Measurements from ENCODE around the gene OVCH1.
A peak's percentile ranks its signal among the peaks of the same experiment; 100 is the strongest.

The OVCH1 gene

DNA sequence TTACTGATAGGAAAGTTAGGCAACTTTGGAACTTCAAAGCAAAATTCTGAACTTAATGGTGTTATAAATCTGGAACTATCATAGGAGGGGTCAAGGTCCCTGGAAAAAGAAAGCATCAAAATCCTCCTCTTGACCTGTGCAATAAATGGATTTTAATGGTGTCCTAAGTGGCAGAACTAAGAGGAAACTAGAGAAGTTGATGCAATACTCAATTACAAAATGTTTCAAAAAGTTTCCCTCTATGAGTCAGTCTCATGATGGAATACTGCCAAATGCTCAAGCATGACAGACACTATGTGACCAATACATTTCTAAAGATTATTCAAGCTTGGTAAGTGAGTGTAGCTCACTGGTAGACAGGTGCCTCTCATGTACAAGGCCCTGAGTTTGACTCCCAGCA lies 68.9 kb downstream of the OVCH1 start:
- peak; percentile 61 for TF ChIP-seq ISL1 (CRISPR knock-in tag; IDR thresholded peaks at IDR 0.05)
- TF ChIP-seq ZC3H10 (CRISPR knock-in tag; IDR thresholded peaks at IDR 0.05) = no peak
- no peak for ATAC-seq

DNA sequence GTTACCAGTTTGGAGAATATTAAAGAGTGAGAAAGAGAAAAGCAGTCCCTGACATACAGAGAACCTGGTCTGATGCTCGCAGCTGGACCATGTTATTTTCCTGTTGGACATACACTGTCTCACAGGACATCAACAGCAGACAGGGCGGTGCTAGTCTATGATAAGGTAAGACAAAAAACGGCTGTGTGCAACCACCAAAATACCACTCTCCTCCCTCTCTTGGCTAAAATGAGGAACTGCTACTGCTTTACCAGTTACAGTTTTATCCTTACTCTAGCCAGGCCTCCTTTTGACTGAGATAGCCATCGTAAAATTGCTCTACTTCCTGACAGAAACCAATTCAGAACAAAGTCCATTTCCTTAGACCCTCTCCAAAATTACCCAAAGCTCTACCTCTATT lies 69.5 kb downstream of the OVCH1 start:
- TF ChIP-seq ZNF565 (CRISPR knock-in tag; conservative IDR thresholded peaks at IDR 0.05; ENCODE audit: low read depth) (no peak), PPARA (CRISPR knock-in tag; IDR thresholded peaks at IDR 0.05; ENCODE audit: borderline replicate concordance) (no peak), CSDC2 (CRISPR knock-in tag; IDR thresholded peaks at IDR 0.05) (no peak), ISL1 (CRISPR knock-in tag; IDR thresholded peaks at IDR 0.05) (no peak), CSRNP3 (CRISPR knock-in tag; IDR thresholded peaks at IDR 0.05) (no peak), OSR1 (CRISPR knock-in tag; IDR thresholded peaks at IDR 0.05) (no peak), GLIS3 (CRISPR knock-in tag; IDR thresholded peaks at IDR 0.05) (no peak), BACH2 (CRISPR knock-in tag; IDR thresholded peaks at IDR 0.05; ENCODE audit: borderline replicate concordance) (no peak)
- TF ChIP-seq, protein P1, sequence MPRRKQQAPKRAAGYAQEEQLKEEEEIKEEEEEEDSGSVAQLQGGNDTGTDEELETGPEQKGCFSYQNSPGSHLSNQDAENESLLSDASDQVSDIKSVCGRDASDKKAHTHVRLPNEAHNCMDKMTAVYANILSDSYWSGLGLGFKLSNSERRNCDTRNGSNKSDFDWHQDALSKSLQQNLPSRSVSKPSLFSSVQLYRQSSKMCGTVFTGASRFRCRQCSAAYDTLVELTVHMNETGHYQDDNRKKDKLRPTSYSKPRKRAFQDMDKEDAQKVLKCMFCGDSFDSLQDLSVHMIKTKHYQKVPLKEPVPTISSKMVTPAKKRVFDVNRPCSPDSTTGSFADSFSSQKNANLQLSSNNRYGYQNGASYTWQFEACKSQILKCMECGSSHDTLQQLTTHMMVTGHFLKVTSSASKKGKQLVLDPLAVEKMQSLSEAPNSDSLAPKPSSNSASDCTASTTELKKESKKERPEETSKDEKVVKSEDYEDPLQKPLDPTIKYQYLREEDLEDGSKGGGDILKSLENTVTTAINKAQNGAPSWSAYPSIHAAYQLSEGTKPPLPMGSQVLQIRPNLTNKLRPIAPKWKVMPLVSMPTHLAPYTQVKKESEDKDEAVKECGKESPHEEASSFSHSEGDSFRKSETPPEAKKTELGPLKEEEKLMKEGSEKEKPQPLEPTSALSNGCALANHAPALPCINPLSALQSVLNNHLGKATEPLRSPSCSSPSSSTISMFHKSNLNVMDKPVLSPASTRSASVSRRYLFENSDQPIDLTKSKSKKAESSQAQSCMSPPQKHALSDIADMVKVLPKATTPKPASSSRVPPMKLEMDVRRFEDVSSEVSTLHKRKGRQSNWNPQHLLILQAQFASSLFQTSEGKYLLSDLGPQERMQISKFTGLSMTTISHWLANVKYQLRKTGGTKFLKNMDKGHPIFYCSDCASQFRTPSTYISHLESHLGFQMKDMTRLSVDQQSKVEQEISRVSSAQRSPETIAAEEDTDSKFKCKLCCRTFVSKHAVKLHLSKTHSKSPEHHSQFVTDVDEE (CRISPR knock-in tag; IDR thresholded peaks at IDR 0.05) = no peak
- ATAC-seq = 0 out of 3 replicates have a peak, but pooled peaks have one; percentile 20

DNA sequence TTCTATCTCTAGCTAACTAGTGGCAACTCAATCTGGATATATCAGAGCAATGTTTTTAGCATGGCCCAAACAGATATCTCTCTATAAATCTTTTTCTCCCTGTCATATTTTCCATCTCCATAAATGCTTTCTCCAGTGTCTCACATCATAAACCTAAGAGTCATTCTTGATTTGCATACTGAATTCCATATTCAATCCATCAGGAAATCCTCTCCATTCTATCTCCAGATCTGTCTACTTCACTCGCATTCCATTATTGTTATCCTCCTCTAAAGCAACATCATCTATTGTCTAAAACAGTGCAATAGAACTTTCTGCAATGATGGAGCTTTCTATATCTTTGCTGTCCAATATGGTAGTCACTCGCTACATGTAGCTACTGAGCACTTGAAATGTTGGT lies 71.0 kb downstream of the OVCH1 start:
- TF ChIP-seq BACH2 (CRISPR knock-in tag; IDR thresholded peaks at IDR 0.05; ENCODE audit: borderline replicate concordance) (no peak), RARB (CRISPR knock-in tag; IDR thresholded peaks at IDR 0.05) (no peak), PPARA (CRISPR knock-in tag; IDR thresholded peaks at IDR 0.05; ENCODE audit: borderline replicate concordance) (no peak), ARNTL (CRISPR knock-in tag; IDR thresholded peaks at IDR 0.05; ENCODE audit: borderline replicate concordance, low read depth) (no peak), SNAI2 (CRISPR knock-in tag; IDR thresholded peaks at IDR 0.05) (no peak), CSDC2 (CRISPR knock-in tag; IDR thresholded peaks at IDR 0.05) (no peak), CSRNP3 (CRISPR knock-in tag; IDR thresholded peaks at IDR 0.05) (no peak), ZNF8 (CRISPR knock-in tag; IDR thresholded peaks at IDR 0.05) (no peak), ISL1 (CRISPR knock-in tag; IDR thresholded peaks at IDR 0.05) (no peak)
- no peak for ATAC-seq

DNA sequence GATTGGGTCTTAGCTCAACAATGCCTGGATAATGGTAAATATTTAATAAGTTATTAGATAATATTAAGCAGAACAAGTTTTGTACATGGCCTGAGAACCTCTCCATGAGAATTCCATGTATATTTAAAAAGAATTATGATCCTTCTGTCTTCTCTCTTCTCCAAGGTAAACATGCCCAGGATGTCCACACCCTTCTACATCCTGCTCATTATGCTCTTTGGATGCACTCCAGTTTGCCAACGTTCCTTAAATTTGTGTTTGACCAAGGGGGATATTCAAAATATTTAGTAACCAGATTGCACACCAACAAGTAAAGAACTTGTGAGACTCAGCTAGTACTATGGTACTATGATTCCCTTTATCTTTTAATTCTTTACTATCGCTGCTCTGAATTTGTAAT lies 71.8 kb downstream of the OVCH1 start:
- no peak for TF ChIP-seq ZNF70 (CRISPR knock-in tag; IDR thresholded peaks at IDR 0.05)
- TF ChIP-seq TCF4 (CRISPR knock-in tag; IDR thresholded peaks at IDR 0.05; ENCODE audit: borderline replicate concordance) = no peak
- no peak for TF ChIP-seq CSDC2 (CRISPR knock-in tag; IDR thresholded peaks at IDR 0.05)
- TF ChIP-seq, protein P1 (CRISPR knock-in tag; IDR thresholded peaks at IDR 0.05) = no peak
- TF ChIP-seq TOX (CRISPR knock-in tag; IDR thresholded peaks at IDR 0.05; ENCODE audit: borderline replicate concordance) = no peak
- TF ChIP-seq CSRNP3 (CRISPR knock-in tag; IDR thresholded peaks at IDR 0.05) = no peak
- no peak for TF ChIP-seq ZC3H10 (CRISPR knock-in tag; IDR thresholded peaks at IDR 0.05)
- no peak for TF ChIP-seq POU6F1 (CRISPR knock-in tag; IDR thresholded peaks at IDR 0.05; ENCODE audit: borderline replicate concordance, low read depth)
- TF ChIP-seq ZFP30 (CRISPR knock-in tag; IDR thresholded peaks at IDR 0.05) = no peak
- TF ChIP-seq PPARA (CRISPR knock-in tag; IDR thresholded peaks at IDR 0.05; ENCODE audit: borderline replicate concordance) = no peak
- no peak for TF ChIP-seq ZNF8 (CRISPR knock-in tag; IDR thresholded peaks at IDR 0.05)
- TF ChIP-seq OSR1 (CRISPR knock-in tag; IDR thresholded peaks at IDR 0.05) = no peak
- TF ChIP-seq, protein P2, sequence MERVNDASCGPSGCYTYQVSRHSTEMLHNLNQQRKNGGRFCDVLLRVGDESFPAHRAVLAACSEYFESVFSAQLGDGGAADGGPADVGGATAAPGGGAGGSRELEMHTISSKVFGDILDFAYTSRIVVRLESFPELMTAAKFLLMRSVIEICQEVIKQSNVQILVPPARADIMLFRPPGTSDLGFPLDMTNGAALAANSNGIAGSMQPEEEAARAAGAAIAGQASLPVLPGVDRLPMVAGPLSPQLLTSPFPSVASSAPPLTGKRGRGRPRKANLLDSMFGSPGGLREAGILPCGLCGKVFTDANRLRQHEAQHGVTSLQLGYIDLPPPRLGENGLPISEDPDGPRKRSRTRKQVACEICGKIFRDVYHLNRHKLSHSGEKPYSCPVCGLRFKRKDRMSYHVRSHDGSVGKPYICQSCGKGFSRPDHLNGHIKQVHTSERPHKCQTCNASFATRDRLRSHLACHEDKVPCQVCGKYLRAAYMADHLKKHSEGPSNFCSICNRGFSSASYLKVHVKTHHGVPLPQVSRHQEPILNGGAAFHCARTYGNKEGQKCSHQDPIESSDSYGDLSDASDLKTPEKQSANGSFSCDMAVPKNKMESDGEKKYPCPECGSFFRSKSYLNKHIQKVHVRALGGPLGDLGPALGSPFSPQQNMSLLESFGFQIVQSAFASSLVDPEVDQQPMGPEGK (CRISPR knock-in tag; IDR thresholded peaks at IDR 0.05; ENCODE audit: borderline replicate concordance) = no peak
- TF ChIP-seq ARNTL (CRISPR knock-in tag; IDR thresholded peaks at IDR 0.05; ENCODE audit: borderline replicate concordance, low read depth) = no peak
- TF ChIP-seq ESRRG (CRISPR knock-in tag; IDR thresholded peaks at IDR 0.05) = no peak
- ATAC-seq = no peak
